Measurements from ENCODE around the gene PCNT.
A peak's percentile ranks its signal among the peaks of the same experiment; 100 is the strongest.
"Not testable (repeated sequence)": the region's sequence is repeated elsewhere in the genome, so short reads cannot be mapped to it uniquely, and the experiment has no call there.

The PCNT gene

GRCh38 chr21:46454634-46455390 is 130.9 kb downstream of the PCNT start:
- no peak for DNase-seq (ENCODE audit: low read depth)

DNA sequence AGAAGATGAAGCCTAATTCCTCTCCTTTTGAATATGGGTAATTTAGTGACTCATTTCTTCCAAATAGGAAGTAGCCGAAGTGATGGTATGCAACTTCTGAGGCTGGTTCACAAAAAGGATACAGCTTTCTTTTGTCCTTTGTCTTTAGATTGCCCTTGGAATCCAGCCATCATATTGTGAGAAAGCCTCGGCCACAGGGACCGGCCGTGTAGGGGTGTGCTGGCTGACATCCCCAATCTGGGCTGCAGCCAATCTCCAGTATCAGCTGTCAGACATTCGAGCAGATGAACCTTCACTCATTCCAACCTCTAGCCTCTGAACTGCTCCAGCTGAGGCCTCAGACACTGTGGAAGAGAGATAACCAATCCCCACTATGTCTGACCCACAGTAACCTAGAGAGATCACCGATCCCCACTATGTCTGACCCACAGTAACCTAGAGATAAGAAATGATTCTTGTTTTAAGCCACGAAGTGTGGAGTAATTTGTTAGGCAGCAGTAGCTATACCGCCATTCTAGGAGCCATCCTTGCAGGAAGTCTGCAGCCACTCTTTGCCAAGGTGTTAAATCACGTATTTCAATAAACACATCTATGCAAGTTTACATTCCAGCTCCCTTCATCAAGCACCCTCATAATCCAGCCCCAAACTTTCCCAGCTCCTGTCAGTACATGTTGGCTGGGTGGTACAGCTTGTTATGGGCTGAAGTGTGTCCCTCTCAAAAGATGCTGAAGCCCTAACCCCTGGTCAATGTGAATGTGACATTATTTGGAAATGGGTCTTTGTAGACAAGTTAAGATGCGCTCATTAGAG is 131.8 kb downstream of the PCNT start:
- DNase-seq (ENCODE audit: low read depth): peak; percentile 86

DNA sequence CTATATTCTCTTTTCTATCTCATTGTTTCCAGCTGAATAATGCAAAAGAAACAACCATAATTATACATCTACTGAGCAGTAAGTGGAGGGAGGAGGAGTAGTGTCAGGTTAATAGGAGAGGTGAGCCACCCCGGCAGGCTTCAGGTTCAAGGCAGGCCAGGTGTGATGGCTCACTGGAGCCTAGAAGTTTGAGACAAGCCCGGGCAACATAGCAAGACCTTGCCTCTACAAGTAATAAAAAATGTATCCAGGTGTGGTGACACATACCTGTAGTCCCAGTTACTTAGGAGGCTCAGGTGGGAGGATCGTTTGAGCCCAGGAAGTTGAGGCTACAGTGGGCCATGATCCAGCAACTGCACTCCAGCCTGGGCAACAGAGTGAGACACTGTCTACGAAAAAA is 132.8 kb downstream of the PCNT start:
- DNase-seq (ENCODE audit: low read depth): no peak

- peak; percentile 50 for DNase-seq (ENCODE audit: low read depth)
Measured at GRCh38 chr21:46457801-46458314, 133.9 kb downstream of the PCNT start.

DNA sequence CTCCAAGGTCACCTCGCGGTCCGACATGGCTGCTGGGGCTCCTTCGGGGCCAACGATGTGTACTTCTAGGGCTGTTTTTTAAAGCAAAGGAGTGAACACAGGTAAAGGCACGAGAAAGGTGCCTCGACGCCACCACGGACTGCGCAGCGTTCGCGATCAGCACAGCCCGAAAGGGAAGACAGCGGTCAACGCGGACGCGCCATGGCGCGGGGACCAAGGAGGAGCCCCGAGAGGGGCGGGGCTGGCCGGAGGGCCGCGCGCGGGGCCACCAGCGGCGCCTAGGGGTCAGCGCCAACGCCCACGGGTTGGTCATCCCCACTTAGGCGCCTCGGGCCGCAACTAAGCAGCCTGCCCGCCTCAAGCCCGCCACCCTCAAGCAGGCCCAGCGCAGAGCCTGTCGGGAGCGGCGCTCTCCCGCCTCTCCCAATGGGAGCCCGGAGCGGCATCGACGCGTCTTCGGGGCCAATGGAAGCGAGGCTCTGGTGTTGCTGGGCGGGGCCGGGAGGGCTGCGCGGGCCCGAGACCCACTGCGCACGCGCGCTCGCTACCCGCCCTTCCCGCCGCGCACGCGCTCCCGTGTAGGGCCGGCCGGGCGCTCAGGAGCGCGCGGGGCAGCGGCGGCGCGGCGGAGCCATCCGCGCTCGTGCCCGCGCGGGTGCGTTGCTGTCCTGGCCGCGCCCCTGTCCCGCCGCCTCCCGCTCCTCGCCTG is 134.5 kb downstream of the PCNT start, which contains the start of gene DIP2A:
DIP2A (plus strand) TSS at position 577 of the 709 bp plus-strand sequence. CDS start 241 bp downstream, outside the sequence.
- DNase-seq (ENCODE audit: low read depth): peak; percentile 96

DNA sequence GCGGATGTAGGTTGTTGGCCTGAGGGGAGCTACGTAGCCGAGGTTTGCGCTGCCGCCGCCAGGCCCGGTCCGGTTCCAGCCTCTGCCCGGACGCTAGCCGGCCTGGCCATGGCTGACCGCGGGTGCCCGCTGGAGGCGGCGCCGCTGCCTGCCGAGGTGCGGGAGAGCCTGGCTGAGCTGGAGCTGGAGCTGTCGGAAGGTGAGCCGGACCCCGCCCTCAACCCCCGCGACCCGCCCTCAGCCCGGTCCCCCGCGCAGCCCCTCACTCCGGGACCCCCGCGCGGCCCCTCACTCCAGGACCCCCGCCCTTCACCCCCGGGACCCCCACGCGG is 135.0 kb downstream of the PCNT start:
- no peak for DNase-seq (ENCODE audit: low read depth)

- DNase-seq (ENCODE audit: low read depth): peak; percentile 59
Measured at GRCh38 chr21:46459356-46460112, 135.6 kb downstream of the PCNT start.

DNA sequence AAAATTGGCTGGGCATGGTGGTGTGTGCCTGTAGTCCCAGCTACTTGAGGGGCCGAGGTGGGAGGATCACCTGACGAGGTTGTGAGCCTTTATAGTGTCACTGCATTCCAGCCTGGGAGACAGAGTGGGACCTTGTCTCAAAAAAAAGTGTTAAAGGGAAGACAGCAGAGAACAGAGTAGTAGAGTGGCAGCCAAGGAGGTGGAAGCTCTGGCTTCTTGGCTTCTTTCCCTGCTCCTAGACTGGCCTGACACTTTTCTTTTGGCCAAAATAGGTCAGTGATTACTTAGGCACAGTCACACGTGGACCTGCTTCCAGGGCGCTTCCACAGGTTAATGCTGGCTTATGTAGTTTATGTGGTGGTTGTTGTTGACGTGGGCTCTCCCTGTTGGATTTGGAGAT is 138.0 kb downstream of the PCNT start:
- DNase-seq (ENCODE audit: low read depth): no peak

DNA sequence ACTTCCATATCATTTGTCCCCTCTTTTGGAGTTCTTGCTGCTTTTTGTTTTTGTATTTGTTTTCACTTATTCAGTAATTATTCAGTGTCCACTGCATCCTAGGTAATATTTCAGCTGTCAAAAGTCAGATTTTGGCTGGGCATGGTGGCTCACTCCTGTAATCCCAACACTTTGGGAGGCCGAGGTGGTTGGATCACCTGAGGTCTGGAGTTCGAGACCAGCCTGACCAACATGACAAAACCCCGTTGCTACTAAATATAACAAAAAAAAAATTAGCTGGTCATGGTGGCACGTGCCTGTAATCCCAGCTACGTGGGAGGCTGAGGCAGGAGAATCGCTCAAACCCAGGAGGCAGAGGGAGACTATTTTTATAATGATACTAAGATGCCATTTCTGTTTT is 141.2 kb downstream of the PCNT start:
- not testable (repeated sequence) for DNase-seq (ENCODE audit: low read depth)

DNA sequence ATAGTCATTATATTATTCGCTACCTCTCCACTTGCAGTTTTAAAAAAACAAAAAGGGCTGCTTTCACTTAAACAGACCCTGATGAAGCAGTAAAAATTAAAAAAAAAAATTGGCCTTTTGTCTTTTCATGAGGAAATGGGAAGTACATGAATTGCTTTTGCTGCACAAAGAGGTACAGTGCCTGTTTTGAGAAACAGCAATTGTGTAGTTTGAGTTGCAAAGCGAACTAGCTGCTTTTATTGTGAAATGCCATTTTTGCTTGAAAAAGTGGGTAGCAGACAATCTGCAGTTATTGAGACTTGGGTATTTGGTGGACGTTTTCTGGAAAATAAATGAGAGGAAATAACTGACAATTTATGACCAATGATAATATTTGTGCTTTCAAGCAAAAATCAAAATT is 141.7 kb downstream of the PCNT start:
- DNase-seq (ENCODE audit: low read depth): no peak

- DNase-seq (ENCODE audit: low read depth): no peak
Measured at GRCh38 chr21:46468108-46468774, 144.3 kb downstream of the PCNT start.

DNA sequence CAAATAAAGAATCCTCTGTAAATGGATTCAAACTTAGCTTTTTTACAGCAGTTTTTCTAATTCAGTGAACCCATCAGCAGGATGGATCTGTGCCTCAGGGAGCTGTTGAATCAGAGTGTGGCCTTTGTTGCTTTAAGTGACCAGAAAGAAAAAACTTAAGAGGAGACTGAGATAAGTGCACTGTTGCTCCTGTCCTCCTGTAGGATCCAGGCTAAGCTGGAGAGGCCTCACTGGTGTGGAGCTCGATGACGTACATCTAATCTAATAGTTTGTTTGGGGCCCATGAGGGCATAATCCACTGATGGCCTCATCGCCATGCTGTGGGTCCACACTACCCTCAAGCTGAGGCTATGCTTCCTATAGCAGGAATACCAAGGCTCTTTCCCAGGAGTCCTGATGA is 145.3 kb downstream of the PCNT start:
- no peak for DNase-seq (ENCODE audit: low read depth)

- DNase-seq (ENCODE audit: low read depth): no peak
Measured at GRCh38 chr21:46471514-46471913, 147.6 kb downstream of the PCNT start.

- no peak for DNase-seq (ENCODE audit: low read depth)
Measured at GRCh38 chr21:46472246-46472645, 148.3 kb downstream of the PCNT start.

DNA sequence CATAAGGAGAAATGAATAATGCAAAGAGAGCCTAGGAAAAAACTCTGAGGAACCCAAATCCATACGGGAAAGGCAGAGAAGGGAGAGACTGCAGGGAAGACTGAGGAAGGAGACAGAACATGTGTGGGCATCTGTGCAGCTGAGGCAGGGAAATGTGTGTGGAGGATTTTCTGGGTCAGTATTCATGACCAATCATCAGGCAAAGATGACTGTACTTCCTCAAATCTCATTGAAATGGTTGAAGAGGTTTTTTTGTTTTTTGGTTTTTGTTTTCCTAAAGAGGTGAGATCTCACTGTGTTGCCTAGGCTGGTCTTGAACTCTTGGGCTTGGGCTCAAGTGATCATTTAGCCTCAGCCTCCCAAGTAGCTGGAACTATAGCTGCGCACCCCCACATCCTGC is 150.4 kb downstream of the PCNT start:
- no peak for DNase-seq (ENCODE audit: low read depth)

DNA sequence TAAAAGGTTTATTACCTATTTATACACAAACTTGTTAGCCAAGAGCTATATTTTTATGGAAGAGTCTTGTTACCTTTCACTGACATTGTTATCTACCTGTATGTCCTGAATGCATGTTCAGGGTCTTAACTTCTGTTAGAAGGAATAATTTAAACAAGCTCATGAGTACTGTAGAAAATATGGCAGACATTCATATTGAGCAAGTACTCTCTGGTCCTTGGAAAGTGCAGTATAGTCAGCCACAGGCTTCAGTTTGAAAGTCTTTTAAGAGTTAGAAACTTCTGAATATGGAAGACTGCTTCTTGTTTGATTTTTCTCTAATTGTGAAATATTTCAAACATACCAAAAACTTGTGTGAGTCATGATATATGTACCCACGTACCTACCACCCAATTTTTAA is 151.3 kb downstream of the PCNT start:
- DNase-seq (ENCODE audit: low read depth): no peak

- DNase-seq (ENCODE audit: low read depth): no peak
Measured at GRCh38 chr21:46477765-46478164, 153.8 kb downstream of the PCNT start.

GRCh38 chr21:46478910-46479309 is 155.0 kb downstream of the PCNT start:
- DNase-seq (ENCODE audit: low read depth): no peak

DNA sequence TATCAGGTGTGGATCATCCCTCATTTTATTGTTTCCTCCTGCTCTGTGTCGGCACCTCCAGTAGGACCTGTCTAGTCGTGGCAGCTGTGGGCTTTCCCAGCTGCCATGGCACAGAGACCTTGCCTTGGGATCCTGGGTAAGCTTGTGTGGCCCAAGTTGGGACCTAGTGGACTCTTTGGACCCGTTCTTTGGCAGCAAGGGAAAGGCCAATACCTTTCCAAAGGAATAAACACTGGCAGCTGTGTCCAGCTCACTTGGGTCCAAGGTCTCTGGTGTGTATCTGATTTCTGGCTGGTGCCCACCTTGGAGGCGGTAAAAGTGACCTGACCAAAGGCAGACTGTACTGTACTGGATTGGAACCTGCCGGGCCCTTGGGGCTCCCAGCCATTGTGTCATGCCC is 156.5 kb downstream of the PCNT start:
- DNase-seq (ENCODE audit: low read depth): no peak

DNA sequence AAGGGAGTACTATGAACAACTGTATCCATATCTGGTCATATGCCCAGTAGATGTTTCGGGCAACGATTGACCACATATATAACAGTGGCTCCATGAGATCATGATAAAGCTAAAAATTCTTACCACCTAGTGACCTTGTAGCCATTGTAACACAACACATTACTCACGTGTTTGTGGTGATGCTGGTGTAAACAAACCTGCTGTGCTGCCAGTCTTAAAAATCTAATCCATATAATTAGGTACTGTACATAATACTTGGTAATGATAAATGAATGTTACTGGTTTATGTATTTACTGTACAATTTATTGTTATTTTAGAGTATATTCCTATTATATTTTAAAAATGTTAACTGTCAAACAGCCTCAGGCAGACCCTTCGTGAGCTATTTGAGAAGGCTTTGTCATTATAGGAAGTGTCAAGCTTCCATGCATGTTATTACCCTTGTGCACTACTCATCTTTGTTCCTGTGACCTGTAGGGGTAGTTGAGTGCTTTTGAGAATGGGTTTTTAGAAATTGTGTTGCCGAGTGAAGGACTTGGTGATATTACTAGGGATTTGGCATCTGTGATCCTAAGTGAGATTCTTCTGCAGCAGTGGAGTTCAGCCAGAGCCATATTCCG is 158.4 kb downstream of the PCNT start:
- DNase-seq (ENCODE audit: low read depth): no peak

- no peak for DNase-seq (ENCODE audit: low read depth)
Measured at GRCh38 chr21:46482846-46483231, 158.9 kb downstream of the PCNT start.

Measured in EH (cell line).